ES-I3 (cell line): Measurements from ENCODE around the gene EML6.

Experiments used
- H3K36me3 ChIP-seq: 2 replicates; pipeline ENCODE4 v1.6.1; 2013; ENCODE audit warnings: mild to moderate bottlenecking, low read length, control low read depth, moderate library complexity; ENCODE audit not compliant: insufficient read depth
- H3K4me1 ChIP-seq: 2 replicates; pipeline ENCODE4 v1.6.1; 2013; ENCODE audit warnings: mild to moderate bottlenecking, control low read depth, low read length; ENCODE audit not compliant: insufficient read depth
- H3K9ac ChIP-seq: 2 replicates; pipeline ENCODE4 v1.6.1; 2013; ENCODE audit warnings: low read depth, mild to moderate bottlenecking, low read length, moderate library complexity
- H3K9me3 ChIP-seq: 2 replicates; pipeline ENCODE4 v1.6.1; 2013; ENCODE audit warnings: mild to moderate bottlenecking, low read length, moderate library complexity; ENCODE audit not compliant: control insufficient read depth, insufficient read depth

EML6 gene

GRCh38 chr2:54952425-54952824, 229.0 kb downstream of the EML6 start:
- Histone ChIP-seq H3K36me3 (no peaks in the 10 kb centered on the region), H3K9me3 (no peaks in the 10 kb centered on the region), H3K4me1 (peaks cover 20% of the 10 kb centered on the region), H3K9ac (no peak overlapping the region)

GRCh38 chr2:54952978-54953456, 229.6 kb downstream of the EML6 start:
- H3K36me3 ChIP-seq: no peaks in the 10 kb centered on the region
- H3K4me1 ChIP-seq: peaks cover 16% of the 10 kb centered on the region

GRCh38 chr2:54954158-54954557, 230.7 kb downstream of the EML6 start:
- peaks cover 12% of the 10 kb centered on the region for H3K4me1 ChIP-seq
- H3K9ac ChIP-seq: no peak overlapping the region
- H3K9me3 ChIP-seq: no peaks in the 10 kb centered on the region
- no peaks in the 10 kb centered on the region for H3K36me3 ChIP-seq

More at GRCh38 chr2:54952978-54953456, 229.6 kb downstream of the EML6 start:
- H3K9ac ChIP-seq: no peak overlapping the region
- H3K9me3 ChIP-seq: no peaks in the 10 kb centered on the region

- Histone ChIP-seq H3K9ac (no peak overlapping the region), H3K36me3 (no peaks in the 10 kb centered on the region), H3K4me1 (peaks cover 12% of the 10 kb centered on the region), H3K9me3 (no peaks in the 10 kb centered on the region)
Observed at GRCh38 chr2:54954705-54955357, 231.4 kb downstream of the EML6 start.

- Histone ChIP-seq H3K9me3 (no peaks in the 10 kb centered on the region), H3K4me1 (peaks cover 12% of the 10 kb centered on the region), H3K36me3 (no peaks in the 10 kb centered on the region), H3K9ac (no peak overlapping the region)
Observed at GRCh38 chr2:54955358-54956110, 232.1 kb downstream of the EML6 start.

GRCh38 chr2:54956111-54956627, 232.7 kb downstream of the EML6 start:
- no peaks in the 10 kb centered on the region for H3K9me3 ChIP-seq
- no peaks in the 10 kb centered on the region for H3K36me3 ChIP-seq
- peaks cover 12% of the 10 kb centered on the region for H3K4me1 ChIP-seq
- no peak overlapping the region for H3K9ac ChIP-seq

- H3K4me1 ChIP-seq: peaks cover 12% of the 10 kb centered on the region
- H3K9ac ChIP-seq: no peak overlapping the region
- H3K9me3 ChIP-seq: no peaks in the 10 kb centered on the region
- H3K36me3 ChIP-seq: no peaks in the 10 kb centered on the region
Observed at GRCh38 chr2:54957321-54957999, 234.0 kb downstream of the EML6 start.

GRCh38 chr2:54958717-54959371, 235.4 kb downstream of the EML6 start:
- Histone ChIP-seq H3K36me3 (no peaks in the 10 kb centered on the region), H3K9me3 (no peaks in the 10 kb centered on the region), H3K4me1 (peaks cover 12% of the 10 kb centered on the region), H3K9ac (no peak overlapping the region)

GRCh38 chr2:54960164-54960563, 236.7 kb downstream of the EML6 start:
- Histone ChIP-seq H3K4me1 (peaks cover 12% of the 10 kb centered on the region), H3K9ac (no peak overlapping the region), H3K9me3 (no peaks in the 10 kb centered on the region), H3K36me3 (no peaks in the 10 kb centered on the region)

- Histone ChIP-seq H3K36me3 (no peaks in the 10 kb centered on the region), H3K9ac (no peak overlapping the region)
Observed at GRCh38 chr2:54962511-54962910, 239.0 kb downstream of the EML6 start.

GRCh38 chr2:54962935-54963440, 239.5 kb downstream of the EML6 start:
- H3K36me3 ChIP-seq: no peaks in the 10 kb centered on the region
- H3K9me3 ChIP-seq: no peaks in the 10 kb centered on the region
- H3K9ac ChIP-seq: no peak overlapping the region
- peaks cover 17% of the 10 kb centered on the region for H3K4me1 ChIP-seq

More at GRCh38 chr2:54962511-54962910, 239.0 kb downstream of the EML6 start:
- Histone ChIP-seq H3K4me1 (peaks cover 16% of the 10 kb centered on the region), H3K9me3 (no peaks in the 10 kb centered on the region)

- H3K9ac ChIP-seq: no peak overlapping the region
- no peaks in the 10 kb centered on the region for H3K36me3 ChIP-seq
- H3K4me1 ChIP-seq: peaks cover 17% of the 10 kb centered on the region
- no peaks in the 10 kb centered on the region for H3K9me3 ChIP-seq
Observed at GRCh38 chr2:54963476-54963875, 240.0 kb downstream of the EML6 start.

GRCh38 chr2:54964271-54964670, 240.8 kb downstream of the EML6 start:
- H3K36me3 ChIP-seq: no peaks in the 10 kb centered on the region
- H3K9me3 ChIP-seq: no peaks in the 10 kb centered on the region
- peaks cover 17% of the 10 kb centered on the region for H3K4me1 ChIP-seq
- no peak overlapping the region for H3K9ac ChIP-seq

- Histone ChIP-seq H3K4me1 (peaks cover 17% of the 10 kb centered on the region), H3K36me3 (no peaks in the 10 kb centered on the region; the same call in 1 of the 2 replicates), H3K9ac (no peak overlapping the region), H3K9me3 (no peaks in the 10 kb centered on the region)
Observed at GRCh38 chr2:54964816-54965215, 241.4 kb downstream of the EML6 start.
